Panc1 (cell line): ENCODE data around the gene CLDN11.

Experiments used
- TF ChIP-seq, protein P1 (sequence below): fragments of 450-650 bp; IDR thresholded peaks from 2 replicates; pipeline ENCODE4 v1.5.1; 2017; ENCODE audit warnings: mild to moderate bottlenecking
- TF ChIP-seq, protein P2 (sequence below), 2 experiments: IDR thresholded peaks; 2 replicates each; pipeline ENCODE4 v1.6.1; 2011 to 2012; ENCODE audit warnings: low read depth in 2 of 2, control low read depth in 1 of 2, low read length in 1 of 2, mild to moderate bottlenecking in 1 of 2, moderate library complexity in 1 of 2; ENCODE audit not compliant: insufficient read depth in 1 of 2

DNA sequence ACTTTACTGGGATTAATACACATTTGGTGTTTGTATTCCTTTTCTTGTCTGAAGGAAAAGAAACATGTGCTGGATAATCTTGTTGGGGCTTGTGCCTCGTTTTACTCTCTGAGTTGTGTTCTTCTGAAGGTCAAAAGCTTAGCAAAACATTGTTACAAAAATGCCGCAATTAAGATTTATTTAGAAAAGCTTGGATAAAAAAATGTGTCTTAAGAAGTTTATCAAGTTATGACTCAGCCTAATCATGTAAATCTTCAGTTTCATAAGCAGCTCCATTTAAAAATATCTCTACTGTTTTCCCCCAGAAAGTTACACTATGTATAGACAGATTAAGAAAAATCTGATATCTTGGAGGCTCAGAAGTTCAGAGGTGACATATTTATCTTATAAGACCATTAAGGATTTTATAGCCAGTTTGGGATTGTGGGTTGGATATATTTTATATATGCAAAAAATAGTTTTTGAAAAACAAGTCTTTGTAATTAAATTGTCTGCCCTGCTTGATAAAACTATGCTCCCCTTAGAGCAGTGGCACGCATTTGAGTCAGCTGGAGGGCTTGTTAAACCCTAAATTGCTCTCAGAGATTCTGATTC, 56.5 kb downstream of the CLDN11 start:
- TF ChIP-seq, protein P1, sequence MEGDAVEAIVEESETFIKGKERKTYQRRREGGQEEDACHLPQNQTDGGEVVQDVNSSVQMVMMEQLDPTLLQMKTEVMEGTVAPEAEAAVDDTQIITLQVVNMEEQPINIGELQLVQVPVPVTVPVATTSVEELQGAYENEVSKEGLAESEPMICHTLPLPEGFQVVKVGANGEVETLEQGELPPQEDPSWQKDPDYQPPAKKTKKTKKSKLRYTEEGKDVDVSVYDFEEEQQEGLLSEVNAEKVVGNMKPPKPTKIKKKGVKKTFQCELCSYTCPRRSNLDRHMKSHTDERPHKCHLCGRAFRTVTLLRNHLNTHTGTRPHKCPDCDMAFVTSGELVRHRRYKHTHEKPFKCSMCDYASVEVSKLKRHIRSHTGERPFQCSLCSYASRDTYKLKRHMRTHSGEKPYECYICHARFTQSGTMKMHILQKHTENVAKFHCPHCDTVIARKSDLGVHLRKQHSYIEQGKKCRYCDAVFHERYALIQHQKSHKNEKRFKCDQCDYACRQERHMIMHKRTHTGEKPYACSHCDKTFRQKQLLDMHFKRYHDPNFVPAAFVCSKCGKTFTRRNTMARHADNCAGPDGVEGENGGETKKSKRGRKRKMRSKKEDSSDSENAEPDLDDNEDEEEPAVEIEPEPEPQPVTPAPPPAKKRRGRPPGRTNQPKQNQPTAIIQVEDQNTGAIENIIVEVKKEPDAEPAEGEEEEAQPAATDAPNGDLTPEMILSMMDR, result no peak
- TF ChIP-seq, protein P2, sequence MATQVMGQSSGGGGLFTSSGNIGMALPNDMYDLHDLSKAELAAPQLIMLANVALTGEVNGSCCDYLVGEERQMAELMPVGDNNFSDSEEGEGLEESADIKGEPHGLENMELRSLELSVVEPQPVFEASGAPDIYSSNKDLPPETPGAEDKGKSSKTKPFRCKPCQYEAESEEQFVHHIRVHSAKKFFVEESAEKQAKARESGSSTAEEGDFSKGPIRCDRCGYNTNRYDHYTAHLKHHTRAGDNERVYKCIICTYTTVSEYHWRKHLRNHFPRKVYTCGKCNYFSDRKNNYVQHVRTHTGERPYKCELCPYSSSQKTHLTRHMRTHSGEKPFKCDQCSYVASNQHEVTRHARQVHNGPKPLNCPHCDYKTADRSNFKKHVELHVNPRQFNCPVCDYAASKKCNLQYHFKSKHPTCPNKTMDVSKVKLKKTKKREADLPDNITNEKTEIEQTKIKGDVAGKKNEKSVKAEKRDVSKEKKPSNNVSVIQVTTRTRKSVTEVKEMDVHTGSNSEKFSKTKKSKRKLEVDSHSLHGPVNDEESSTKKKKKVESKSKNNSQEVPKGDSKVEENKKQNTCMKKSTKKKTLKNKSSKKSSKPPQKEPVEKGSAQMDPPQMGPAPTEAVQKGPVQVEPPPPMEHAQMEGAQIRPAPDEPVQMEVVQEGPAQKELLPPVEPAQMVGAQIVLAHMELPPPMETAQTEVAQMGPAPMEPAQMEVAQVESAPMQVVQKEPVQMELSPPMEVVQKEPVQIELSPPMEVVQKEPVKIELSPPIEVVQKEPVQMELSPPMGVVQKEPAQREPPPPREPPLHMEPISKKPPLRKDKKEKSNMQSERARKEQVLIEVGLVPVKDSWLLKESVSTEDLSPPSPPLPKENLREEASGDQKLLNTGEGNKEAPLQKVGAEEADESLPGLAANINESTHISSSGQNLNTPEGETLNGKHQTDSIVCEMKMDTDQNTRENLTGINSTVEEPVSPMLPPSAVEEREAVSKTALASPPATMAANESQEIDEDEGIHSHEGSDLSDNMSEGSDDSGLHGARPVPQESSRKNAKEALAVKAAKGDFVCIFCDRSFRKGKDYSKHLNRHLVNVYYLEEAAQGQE (IDR thresholded peaks at IDR 0.05; ENCODE audit: insufficient read depth in 1 of 2, low read depth in 2 of 2, low read length in 1 of 2), result no peak
